ENCODE measurements around the gene CT45A6.
"Not testable (repeated sequence)": the region's sequence is repeated elsewhere in the genome, so short reads cannot be mapped to it uniquely, and the experiment has no call there.

The CT45A6 gene, protein sequence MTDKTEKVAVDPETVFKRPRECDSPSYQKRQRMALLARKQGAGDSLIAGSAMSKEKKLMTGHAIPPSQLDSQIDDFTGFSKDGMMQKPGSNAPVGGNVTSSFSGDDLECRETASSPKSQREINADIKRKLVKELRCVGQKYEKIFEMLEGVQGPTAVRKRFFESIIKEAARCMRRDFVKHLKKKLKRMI

DNA sequence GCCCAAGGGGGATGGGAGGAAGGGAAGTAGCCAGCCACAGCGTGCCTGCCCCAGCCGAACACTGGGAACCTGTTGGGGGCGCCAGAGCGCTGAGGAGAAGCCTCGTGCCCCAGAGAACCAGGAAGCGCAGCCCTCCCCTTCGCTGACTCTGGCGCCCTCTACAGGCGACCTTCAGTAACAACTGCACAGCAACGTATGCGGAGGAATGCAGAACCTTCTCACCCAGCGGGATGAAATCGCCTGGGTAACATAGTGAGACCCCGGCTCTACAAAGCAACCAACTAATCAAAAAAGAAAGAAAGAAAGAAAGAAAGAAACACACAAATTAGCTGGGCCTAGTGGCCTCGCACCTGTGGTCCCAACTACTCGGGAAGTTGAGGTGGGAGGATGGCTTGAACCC lies at the start of gene CT45A6:
TSS of gene CT45A6 (minus strand) at position 101 of the 400 bp plus-strand sequence. CDS start 3,794 bp downstream, outside the sequence.
- not testable (repeated sequence) for DNase-seq (ENCODE audit: low read depth in 2 of 2, low spot score in 1 of 2)

DNA sequence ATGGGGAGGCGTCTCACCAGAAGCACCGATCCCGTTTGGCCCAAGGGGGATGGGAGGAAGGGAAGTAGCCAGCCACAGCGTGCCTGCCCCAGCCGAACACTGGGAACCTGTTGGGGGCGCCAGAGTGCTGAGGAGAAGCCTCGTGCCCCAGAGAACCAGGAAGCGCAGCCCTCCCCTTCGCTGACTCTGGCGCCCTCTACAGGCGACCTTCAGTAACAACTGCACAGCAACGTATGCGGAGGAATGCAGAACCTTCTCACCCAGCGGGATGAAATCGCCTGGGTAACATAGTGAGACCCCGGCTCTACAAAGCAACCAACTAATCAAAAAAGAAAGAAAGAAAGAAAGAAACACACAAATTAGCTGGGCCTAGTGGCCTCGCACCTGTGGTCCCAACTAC lies 34.6 kb upstream of the CT45A6 start, which contains the start of gene CT45A7:
TSS of gene CT45A7 (minus strand) at position 101 of the 400 bp plus-strand sequence. CDS start 3,747 bp downstream, outside the sequence.
- not testable (repeated sequence) for DNase-seq (ENCODE audit: low read depth in 2 of 2, low spot score in 1 of 2)

DNA sequence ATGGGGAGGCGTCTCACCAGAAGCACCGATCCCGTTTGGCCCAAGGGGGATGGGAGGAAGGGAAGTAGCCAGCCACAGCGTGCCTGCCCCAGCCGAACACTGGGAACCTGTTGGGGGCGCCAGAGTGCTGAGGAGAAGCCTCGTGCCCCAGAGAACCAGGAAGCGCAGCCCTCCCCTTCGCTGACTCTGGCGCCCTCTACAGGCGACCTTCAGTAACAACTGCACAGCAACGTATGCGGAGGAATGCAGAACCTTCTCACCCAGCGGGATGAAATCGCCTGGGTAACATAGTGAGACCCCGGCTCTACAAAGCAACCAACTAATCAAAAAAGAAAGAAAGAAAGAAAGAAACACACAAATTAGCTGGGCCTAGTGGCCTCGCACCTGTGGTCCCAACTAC lies 17.3 kb upstream of the CT45A6 start, which contains the start of gene CT45A2:
TSS of gene CT45A2 (minus strand) at position 101 of the 400 bp plus-strand sequence. CDS start 3,747 bp downstream, outside the sequence.
- DNase-seq (ENCODE audit: low read depth in 2 of 2, low spot score in 1 of 2): not testable (repeated sequence)

DNA sequence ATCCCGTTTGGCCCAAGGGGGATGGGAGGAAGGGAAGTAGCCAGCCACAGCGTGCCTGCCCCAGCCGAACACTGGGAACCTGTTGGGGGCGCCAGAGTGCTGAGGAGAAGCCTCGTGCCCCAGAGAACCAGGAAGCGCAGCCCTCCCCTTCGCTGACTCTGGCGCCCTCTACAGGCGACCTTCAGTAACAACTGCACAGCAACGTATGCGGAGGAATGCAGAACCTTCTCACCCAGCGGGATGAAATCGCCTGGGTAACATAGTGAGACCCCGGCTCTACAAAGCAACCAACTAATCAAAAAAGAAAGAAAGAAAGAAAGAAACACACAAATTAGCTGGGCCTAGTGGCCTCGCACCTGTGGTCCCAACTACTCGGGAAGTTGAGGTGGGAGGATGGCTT lies 17.2 kb downstream of the CT45A6 start, which contains the start of gene CT45A5:
TSS of gene CT45A5 (minus strand) at position 101 of the 400 bp plus-strand sequence. CDS start 3,774 bp downstream, outside the sequence.
- not testable (repeated sequence) for DNase-seq (ENCODE audit: low read depth in 2 of 2, low spot score in 1 of 2)

DNA sequence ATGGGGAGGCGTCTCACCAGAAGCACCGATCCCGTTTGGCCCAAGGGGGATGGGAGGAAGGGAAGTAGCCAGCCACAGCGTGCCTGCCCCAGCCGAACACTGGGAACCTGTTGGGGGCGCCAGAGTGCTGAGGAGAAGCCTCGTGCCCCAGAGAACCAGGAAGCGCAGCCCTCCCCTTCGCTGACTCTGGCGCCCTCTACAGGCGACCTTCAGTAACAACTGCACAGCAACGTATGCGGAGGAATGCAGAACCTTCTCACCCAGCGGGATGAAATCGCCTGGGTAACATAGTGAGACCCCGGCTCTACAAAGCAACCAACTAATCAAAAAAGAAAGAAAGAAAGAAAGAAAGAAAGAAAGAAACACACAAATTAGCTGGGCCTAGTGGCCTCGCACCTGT lies 34.5 kb downstream of the CT45A6 start, which contains the start of gene CT45A3:
TSS of gene CT45A3 (minus strand) at position 101 of the 400 bp plus-strand sequence. CDS start 3,747 bp downstream, outside the sequence.
- DNase-seq (ENCODE audit: low read depth in 2 of 2, low spot score in 1 of 2): not testable (repeated sequence)

DNA sequence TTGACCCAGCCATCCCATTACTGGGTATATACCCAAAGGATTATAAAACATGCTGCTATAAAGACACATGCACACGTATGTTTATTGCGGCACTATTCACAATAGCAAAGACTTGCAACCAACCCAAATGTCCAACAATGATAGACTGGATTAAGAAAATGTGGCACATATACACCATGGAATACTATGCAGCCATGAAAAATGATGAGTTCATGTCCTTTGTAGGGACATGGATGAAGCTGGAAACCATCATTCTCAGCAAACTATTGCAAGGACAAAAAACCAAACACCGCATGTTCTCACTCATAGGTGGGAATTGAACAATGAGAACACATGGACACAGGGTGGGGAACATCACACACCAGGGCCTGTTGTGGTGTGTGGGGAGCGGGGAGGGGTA lies 57.8 kb downstream of the CT45A6 start:
- DNase-seq (ENCODE audit: low read depth in 2 of 2, low spot score in 1 of 2): not testable (repeated sequence)
